Measurements from ENCODE around the gene MAML3. TPM values are rescaled to one million over a fixed set of nuclear protein-coding genes. Genes with fewer than 3 reads are reported as not detected.
"Not testable (repeated sequence)": the region's sequence is repeated elsewhere in the genome, so short reads cannot be mapped to it uniquely, and the experiment has no call there.

Gene MAML3
- total RNA-seq, 1 experiment from 2014 or later: 0.43 TPM

GRCh38 chr4:139962130-139962684, 191.8 kb downstream of the MAML3 start:
- DNase-seq (ENCODE audit: low spot score): no peak

GRCh38 chr4:139961344-139961946, 192.5 kb downstream of the MAML3 start:
- DNase-seq (ENCODE audit: low spot score): peak; percentile 23

GRCh38 chr4:139959396-139959795, 194.6 kb downstream of the MAML3 start:
- no peak for DNase-seq (ENCODE audit: low spot score)

- DNase-seq (ENCODE audit: low spot score): no peak
Measured at GRCh38 chr4:139958739-139959098, 195.3 kb downstream of the MAML3 start.

GRCh38 chr4:139957986-139958738, 195.8 kb downstream of the MAML3 start:
- no peak for DNase-seq (ENCODE audit: low spot score)

- DNase-seq (ENCODE audit: low spot score): no peak
Measured at GRCh38 chr4:139957065-139957464, 196.9 kb downstream of the MAML3 start.

- DNase-seq (ENCODE audit: low spot score): no peak
Measured at GRCh38 chr4:139956507-139957017, 197.4 kb downstream of the MAML3 start.

GRCh38 chr4:139955600-139955999, 198.4 kb downstream of the MAML3 start:
- no peak for DNase-seq (ENCODE audit: low spot score)

GRCh38 chr4:139954512-139954911, 199.5 kb downstream of the MAML3 start:
- DNase-seq (ENCODE audit: low spot score): no peak

- peak; percentile 88 for DNase-seq (ENCODE audit: low spot score)
Measured at GRCh38 chr4:139951021-139951420, 203.0 kb downstream of the MAML3 start.

- peak; percentile 94 for DNase-seq (ENCODE audit: low spot score)
Measured at GRCh38 chr4:139950568-139950967, 203.4 kb downstream of the MAML3 start.

GRCh38 chr4:139944916-139945315, 209.1 kb downstream of the MAML3 start:
- DNase-seq (ENCODE audit: low spot score): not testable (repeated sequence)

GRCh38 chr4:139943277-139943676, 210.7 kb downstream of the MAML3 start:
- DNase-seq (ENCODE audit: low spot score): no peak

GRCh38 chr4:139942241-139942640, 211.7 kb downstream of the MAML3 start:
- DNase-seq (ENCODE audit: low spot score): no peak

GRCh38 chr4:139940600-139940999, 213.4 kb downstream of the MAML3 start:
- DNase-seq (ENCODE audit: low spot score): no peak

- no peak for DNase-seq (ENCODE audit: low spot score)
Measured at GRCh38 chr4:139938414-139938813, 215.6 kb downstream of the MAML3 start.

GRCh38 chr4:139935911-139936310, 218.1 kb downstream of the MAML3 start:
- DNase-seq (ENCODE audit: low spot score): no peak

GRCh38 chr4:139934708-139935195, 219.2 kb downstream of the MAML3 start:
- DNase-seq (ENCODE audit: low spot score): no peak

- no peak for DNase-seq (ENCODE audit: low spot score)
Measured at GRCh38 chr4:139934057-139934707, 219.8 kb downstream of the MAML3 start.

GRCh38 chr4:139933541-139933940, 220.4 kb downstream of the MAML3 start:
- no peak for DNase-seq (ENCODE audit: low spot score)

- no peak for DNase-seq (ENCODE audit: low spot score)
Measured at GRCh38 chr4:139933104-139933503, 220.9 kb downstream of the MAML3 start.

- no peak for DNase-seq (ENCODE audit: low spot score)
Measured at GRCh38 chr4:139924782-139925181, 229.2 kb downstream of the MAML3 start.
